G401.6 (cell line): Measurements from ENCODE around the gene SPINT1.
"Not testable (repeated sequence)": the region's sequence is repeated elsewhere in the genome, so short reads cannot be mapped to it uniquely, and the experiment has no call there.

Experiments
- FAIRE-seq: peaks from 2 replicates; lab custom pipeline; 2012; peaks lifted over from hg19 to GRCh38; lab: Jason Lieb, UNC

The SPINT1 gene

DNA sequence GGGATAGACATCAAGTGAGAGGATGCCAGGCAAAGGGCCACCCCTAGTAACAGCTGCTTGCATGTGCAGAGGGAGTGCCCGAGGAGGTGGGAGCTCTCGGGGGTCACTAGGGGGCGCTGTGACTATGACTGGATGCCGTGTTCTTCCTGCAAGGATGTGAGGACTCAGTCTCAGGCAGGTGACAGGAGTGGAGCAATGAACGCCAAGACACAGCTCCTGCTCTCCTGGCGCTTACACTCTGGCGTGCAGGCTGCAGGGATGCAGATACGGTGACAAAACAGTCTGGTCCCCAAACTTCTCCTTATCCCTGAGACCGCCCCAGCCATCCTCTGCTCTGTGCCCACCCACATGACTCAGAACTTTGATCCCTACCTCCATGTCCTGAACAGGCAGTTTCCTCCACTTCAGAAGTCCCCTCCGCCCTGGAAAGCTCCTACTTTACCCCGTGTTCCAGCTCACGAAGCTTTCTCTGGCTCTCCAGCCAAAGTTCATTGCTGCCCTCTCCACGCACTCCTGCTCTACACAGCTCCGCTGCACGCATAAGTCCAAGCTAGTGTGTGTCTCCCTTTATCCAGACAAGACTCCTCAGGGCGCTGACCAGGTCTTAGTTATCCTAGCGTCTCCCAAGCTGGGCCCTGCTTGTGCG, 15.5 kb downstream of the SPINT1 start:
- no peak for FAIRE-seq

DNA sequence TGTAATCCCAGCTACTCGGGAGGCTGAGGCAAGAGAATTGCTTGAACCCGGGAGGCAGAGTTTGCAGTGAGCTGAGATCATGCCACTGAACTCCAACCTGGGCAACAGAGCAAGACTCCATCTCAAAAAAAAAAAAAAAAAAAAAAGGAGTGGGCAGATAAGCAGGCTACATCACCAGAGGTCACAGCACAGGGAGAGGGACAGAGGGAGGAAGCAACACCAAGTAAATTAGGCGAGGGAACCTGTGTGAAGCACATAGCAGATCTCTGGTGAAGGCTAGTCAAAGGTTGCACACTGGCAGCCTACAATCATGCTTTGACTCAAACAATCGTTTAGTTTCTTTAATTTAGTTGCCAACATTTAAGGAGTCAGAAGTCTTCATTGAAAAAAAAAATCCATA, 17.3 kb downstream of the SPINT1 start:
- FAIRE-seq: not testable (repeated sequence)

DNA sequence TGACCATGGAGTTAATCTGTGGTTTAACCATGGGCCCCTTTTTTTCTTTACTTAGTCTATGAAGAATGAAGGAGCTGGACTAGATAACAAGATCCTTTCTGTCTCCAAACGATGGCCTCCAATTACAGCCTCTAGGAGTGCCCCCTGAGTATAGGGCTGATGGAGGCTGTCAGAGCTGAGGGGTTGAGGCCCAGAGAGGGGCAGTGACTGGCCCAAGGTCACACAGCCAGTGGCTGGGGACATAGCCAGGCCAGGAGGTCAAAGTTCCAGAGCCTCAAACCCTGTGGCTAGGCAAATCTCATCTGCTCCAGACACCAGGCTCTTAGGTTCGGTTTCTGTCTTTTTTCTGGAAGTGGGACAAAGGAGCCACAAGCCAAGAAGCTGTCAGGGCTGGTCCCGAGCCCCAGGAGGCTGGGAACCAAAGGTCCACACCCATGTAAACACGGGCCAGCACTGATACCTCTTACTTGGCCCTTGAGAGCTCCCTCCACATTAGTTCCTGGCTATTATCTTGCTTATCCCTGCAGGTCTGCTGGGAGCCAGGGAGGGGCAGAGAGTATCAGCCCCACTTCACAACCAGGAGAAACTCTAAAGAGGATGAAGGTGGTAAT, 19.9 kb downstream of the SPINT1 start:
- no peak for FAIRE-seq

DNA sequence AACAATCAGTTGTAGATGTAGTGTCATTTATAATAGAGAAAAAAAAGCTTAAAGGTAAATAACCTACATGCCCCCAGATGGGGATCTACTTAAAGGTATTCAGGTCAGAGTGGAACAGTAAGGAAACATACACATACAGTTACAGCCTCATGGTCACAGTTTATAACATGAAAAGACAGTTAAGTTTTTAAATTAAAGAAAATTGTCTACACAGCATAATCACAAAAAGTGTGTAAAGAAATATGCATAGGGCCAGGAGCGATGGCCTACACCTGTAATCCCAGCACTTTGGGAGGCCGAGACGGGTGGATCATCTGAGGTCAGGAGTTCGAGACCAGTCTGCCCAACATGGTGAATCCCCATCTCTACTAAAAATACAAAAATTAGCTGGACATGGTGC, 23.4 kb downstream of the SPINT1 start:
- no peak for FAIRE-seq

DNA sequence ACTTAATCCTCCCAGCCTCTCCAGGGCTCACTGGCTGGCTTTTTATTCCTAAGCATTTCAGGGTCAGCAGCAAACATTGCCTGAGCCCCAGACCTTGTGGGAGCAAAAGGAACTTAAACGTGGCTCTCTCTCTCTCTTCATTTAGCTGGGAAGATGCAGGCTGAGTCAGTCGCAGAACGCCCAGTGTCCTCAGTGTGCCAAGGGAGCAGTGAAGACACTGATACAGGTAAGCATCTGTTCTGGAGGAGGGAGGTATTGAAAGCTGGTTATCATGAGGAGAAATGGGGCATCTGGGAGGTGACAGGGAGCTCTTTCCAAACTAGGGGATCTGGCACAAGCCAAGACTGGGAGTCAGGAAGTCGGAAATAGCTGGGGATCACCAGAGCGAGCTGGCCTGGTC, 25.8 kb downstream of the SPINT1 start:
- FAIRE-seq: no peak

DNA sequence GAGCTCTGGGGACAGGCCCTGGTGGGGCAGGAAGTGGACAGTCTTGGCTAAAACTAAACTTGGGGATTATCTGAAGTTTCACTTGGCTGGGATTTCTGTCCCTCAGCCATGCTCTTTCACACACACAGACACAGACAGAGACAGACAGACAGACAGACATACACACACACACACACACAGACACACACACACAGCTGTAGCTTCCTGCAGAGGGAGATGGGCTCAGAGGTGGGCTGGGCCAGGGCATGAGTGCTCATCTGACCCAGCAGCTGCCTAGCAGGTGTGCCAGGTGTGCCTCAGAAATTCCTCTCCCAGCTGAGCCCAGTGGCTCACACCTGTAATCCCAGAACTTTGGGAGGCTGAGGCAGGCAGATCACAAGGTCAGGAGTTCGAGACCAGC, 26.9 kb downstream of the SPINT1 start:
- no peak for FAIRE-seq

DNA sequence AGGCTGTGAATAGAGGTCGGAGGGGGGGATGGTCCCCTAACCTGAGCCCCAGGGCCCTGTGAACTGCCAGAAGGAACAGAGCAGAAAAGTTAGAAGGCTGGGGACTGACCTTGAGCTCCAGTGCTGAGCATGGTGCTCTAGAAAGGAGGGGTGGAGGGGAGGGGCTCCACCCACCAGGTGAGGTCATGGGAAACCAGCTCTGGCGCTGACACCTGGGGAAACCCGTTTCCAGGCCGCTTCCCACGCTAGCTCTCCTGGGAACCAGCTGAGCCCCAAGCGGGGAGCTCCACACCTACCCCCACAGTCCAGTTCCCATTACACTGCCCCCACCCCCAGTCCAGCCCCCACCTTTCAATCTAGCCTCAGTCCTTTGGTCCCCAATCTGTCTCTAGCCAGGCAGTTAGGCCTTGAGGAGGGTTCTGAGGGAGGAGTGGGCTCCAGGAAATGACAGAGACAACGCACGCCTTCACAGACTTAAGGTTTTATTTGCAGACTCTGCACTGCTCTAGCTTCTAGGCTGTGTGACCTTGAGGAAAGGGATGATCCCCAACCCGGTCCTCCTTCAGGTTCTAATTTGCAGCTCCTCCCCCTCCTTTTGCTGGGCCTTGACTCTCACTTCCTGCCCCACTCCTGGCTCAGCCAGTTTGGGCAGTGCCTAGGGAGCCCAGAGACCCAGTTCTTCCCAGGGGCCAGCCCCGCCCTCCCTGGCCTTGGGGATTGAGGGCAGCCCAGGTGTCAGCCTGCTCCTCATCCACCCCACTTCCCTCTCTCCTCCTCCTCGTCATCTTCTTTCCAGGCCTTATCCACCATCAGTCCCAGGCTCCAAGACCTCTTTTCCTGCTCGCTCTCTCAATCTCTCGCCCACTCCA, 28.1 kb downstream of the SPINT1 start:
- FAIRE-seq: no peak

DNA sequence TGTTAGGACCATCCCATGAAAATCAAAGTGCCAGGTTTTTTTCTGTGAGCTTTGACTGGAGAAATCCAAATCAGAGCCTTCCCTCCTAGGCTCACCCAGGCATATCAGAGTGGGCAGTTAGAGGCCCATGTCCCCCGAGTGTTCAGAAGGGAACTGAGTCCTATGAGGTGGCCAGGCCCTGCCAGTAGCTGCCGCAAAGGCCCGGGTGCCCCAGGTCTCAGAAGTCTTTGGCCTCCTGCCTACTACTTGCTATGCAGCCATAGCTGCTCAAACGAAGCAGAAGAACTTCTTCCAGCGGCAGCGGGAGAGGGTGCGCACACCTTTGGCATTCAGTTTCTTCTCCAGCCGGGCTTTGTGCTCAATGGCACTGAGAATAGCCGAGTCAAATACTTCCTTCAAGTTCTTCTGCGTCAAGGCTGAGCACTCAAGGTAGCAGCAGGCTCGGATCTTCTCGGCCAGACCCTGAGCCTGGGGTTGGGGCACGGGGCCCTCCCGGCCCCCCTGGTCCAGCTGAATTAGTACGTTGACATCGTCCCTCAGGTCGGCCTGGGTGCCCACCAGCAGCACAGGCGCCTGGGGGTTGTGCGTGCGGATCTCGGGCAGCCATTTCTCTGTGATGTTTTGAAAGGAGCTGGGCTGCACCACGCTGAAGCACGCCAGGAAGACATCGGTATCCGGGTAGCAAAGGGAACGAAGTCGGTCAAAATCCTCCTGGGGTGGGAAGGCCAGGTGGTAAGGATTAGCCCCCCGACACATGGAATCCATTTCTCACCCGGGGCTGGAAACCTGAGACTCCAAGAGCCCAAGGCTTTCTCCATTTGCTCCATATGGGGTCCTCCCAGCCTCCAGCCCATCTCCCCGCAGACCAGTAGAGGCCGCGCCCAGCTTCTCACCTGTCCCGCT, 29.2 kb downstream of the SPINT1 start:
- FAIRE-seq: no peak

DNA sequence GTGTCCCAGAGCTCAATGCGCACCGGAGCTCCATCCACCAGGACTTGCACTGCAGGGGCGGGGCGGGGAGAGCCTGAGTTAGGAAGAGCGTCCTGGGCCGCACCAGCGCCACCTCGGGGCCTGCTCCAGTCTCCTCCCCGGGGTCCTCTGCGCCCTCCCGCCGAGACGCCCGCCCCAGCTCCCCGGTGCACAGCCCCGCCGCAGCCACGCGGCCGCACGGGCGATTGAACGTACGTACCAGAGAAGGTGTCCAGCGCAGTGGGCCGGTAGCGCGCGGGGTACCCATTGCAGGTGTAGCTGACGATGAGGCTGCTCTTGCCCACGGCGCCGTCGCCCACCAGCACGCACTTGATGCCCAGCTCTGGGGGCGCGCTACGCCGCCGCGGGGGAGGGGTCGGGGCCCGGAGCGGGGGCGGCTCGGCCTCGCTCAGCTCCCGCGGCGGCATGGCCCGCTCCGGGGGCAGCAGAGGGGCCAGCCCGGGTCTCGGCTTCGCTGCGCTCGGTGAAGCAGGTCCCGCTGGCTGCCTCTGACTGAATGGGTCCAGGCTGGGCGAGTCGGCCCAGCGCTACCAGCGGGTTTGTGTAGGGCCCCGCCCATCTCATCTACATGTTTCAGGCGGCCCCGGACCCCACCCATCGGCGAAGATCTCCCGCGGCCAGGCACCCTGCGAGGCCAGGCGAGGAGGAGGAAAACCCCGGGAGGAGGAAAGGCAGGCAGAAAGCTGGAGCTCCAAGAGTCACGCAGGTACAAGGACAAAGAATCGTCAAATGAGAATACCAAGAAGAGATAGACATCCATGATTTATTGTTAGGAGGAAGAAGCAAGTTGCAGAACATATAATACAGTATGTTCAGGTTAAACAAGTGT, 30.1 kb downstream of the SPINT1 start, which contains the start of gene RHOV:
RHOV (minus strand) TSS at position 541 of the 868 bp plus-strand sequence; CDS start at position 446, 95 bp downstream.
- FAIRE-seq: no peak

DNA sequence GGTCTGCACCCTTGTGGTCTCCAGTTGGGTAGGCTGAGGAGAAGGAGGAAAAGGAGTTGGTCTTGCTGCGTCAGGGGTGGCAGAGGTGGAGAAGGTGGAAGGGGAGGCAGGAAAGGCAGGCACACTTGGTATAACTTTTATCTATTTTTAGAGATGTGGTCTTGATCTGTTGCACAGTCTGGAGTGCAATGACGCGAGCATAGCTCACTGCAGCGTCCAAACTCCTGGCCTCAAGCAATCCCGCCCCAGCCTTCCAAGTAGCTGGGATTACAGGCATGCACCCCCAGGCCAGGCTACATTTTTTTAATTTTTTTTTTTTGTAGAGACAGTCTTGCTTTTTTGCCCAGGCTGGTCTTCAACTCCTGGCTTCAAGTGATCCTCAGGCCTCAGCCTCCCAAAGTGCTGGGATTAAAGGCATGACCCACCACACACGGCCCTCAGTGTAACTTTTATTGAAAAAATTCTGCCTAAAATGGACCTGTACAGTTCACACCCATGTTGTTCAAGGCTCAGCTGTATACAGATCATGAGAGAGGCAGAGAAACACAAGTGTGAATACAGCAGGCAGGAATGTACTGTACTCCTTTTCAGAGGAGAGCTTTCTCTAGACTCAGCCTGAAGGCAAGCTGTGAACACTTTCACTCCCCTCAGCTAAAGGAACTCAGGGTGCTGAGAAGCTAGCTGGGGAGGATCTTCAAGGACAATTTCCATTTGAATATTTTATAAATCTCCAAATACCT, 32.3 kb downstream of the SPINT1 start:
- no peak for FAIRE-seq

DNA sequence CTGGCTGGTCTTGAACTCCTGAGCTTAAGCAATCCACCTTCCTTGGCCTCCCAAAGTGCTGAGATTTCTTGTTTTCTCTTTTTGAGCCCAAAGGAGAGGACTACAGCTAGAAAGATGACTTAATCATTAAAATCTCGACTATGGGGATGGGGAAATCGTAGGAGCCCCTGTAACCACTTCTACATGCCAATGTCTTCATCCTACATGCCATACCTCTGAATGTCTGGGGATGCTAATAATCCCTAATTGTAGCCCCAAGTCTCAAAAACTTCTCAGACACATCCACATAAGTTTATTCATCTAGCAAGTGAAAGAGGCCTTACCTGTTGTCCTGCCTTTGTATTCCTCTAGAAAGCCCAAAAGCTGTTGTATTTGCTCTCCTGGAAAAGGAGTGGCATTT, 33.8 kb downstream of the SPINT1 start:
- FAIRE-seq: no peak

DNA sequence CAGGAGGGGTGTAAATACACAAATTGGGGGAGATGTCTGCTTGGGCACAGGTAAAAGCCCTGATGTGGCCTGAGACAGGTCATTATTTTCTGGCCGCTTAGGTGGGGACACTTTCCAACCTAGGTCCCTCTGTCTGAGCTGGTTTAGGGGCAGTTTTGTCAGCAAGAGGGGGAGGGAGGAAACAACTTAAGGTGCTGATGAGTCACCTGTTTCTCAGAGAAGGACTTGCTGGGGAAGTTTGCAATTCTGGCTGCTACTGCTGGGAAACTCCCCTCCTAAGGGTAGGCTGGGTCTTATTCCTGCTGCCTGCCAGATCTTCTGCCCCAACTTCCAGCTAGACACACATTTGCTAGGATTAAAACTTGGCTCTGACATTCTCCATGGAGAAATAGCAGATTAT, 34.9 kb downstream of the SPINT1 start:
- no peak for FAIRE-seq

DNA sequence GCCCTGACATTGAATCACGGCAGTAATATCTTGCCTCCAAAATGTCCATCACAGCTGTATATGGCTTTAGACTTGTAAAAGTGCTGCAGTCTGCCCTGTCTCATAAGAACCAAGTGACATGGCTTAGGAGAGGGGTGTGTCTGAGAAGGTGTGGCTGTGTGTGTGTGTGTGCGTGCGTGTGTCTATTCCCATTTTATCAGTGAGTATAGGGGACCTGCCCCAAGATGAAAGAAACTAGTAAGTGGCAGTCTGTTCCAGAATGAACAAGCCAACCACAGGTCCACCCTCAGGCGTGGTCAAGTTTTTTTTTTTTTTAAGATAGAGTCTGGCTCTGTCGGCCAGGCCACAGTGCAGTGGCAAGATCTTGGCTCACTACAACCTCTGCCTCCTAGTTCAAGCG, 35.8 kb downstream of the SPINT1 start:
- no peak for FAIRE-seq

DNA sequence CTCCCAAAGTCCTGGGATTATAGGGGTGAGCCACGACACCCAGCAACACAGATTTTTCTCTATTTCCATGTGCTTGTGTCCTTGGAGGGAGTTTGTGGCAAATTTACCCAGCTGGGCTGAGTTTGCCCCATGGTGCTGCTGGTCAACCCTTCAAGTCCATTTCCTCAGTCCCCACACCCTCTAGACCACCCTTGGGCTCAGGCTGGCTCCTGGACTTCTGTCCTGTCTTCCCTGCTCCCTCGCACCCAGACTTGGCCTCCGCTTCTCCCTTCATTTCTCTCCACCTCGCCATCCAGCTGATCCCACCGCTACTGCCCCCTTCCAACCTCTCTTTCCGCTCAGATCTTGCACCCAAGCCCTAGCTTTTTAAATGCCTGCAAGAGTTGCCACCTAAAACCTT, 37.5 kb downstream of the SPINT1 start:
- FAIRE-seq: no peak

DNA sequence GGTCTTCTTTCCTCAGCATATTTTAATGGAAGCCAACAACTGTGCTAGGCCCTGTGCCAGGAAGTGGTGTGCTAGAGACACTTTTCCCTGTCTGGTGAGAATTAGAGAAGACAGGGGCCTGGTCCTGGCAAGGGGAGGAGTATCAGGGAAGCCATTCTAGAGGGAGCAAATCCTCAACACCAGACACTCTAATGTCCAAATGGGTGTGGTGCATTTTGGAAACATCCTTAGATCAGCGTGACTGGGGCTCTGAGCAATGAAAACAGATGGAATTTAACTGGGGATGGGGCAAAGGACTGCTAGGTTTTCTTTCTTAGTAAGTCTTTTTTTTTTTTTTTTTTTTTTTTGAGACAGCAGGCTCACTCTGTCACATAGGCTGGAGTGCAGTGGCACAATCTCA, 42.7 kb downstream of the SPINT1 start:
- no peak for FAIRE-seq

DNA sequence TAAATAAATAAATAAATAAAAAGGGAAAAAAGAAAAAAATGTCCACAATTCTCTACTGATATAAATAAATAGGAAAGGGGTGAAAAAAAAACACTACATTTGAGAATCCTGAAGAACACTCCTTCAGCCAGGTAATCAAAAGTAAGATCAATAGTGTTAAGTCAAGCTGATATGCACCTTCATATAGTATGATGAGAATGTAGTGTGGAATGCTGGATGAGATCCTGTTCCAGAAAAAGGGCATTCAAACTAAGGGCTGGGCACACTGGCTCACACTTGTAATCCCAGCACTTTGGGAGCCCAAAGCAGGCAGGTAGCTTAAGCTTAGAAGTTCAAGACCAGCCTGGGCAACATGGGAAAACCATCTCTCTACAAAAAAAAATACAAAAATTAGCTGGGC, 45.3 kb downstream of the SPINT1 start:
- no peak for FAIRE-seq

DNA sequence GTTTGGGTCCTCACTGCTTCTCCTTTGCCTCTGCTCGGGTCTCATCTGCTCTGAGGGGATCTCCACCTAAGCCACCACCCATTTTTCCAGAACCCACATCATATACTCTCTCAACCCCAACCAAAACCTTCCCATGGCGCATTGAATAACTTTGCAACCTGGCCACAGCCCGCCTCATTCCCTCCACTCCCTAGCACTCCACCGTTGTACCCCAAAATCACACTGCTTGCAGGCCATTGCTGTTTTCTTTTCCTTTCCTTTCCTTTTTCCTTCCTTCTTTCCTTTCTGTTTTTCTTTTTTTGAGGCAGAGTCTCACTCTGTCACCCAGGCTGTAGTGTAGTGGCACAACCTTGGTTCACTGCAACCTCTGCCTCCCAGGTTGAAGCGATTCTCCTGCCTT, 47.3 kb downstream of the SPINT1 start:
- FAIRE-seq: no peak

DNA sequence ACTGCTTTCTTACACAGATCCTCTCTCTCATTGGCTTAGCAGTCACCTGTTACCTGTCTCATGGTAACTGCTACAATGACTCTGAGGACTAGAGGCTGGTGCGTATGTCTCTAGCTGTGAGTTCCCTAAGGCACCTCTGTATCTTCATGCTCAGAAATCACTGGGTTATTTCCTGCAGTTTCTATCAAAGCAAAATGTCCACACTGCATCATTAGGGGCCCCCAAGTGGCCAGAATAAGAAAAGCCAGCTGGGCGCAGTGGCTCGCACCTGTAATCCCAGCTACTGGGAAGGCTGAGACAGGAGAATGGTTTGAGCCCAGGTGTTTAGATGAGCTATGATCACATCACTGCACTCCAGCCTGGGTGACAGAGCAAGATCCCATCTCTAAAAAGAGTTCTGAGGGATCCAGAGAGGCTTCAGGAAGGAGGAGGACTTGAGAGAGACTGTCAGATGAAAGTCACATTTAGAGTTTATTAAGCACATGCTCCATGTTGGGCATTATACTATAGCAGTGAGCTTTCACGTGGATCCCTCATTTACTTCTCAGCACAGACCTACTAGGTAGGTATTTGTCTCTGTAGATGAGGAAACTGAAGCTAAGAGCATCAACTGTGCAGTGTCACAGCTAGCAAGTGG, 48.1 kb downstream of the SPINT1 start:
- FAIRE-seq: peak; percentile 8

DNA sequence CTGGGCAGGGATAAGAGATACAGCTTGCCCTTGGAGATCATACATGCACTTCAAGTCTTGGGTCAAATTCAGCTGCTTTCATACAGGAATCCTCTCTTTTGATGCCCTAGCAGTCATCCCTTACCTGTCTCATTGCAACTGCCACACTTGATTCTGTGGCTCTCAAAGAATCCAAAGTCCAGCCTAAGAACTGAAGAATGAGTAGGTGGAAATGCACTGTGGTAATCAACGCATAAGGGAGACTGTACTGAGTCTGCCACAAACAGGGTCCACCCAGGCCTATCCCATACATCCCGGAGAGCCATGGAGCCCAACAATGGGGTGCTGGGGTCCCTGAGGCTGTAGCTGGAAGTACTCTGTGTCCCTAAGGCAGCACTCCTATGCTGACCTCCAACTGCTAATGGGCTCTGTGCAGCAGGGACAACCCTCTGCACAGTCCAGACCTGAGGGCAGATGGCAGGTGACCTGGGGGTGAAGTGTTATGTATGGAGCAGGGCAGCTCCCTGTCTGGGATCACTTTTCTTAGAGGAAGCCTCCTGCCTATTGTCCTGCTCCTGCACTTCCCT, 48.7 kb downstream of the SPINT1 start:
- no peak for FAIRE-seq
